Activated naive CD4-positive, alpha-beta T cell treated with anti-CD3 and anti-CD28 coated beads, Interleukin-2, amount 10 ng/mL, durations not matched to agents 7 days and 5 days (primary cell): ENCODE results near the gene HRH1.
"Not testable (repeated sequence)": the region's sequence is repeated elsewhere in the genome, so short reads cannot be mapped to it uniquely, and the experiment has no call there.

ENCODE experiments used
- CTCF ChIA-PET: fragments of 350-600 bp; sonication (Branson Sonifier 250); formaldehyde crosslinking; loops from one replicate; lab custom pipeline; 2021; ENCODE audit warnings: antibody characterized with exemption; lab: Charles Lee
- DNase-seq: peaks from one replicate; pipeline ENCODE4 v3.0.0-alpha.2; 2020
- H3K27ac Mint-ChIP-seq: one replicate; pipeline ENCODE4 v1.8.0; 2021; ENCODE audit warnings: mild to moderate bottlenecking, moderate library complexity, mixed read lengths
- H3K27me3 Mint-ChIP-seq: one replicate; pipeline ENCODE4 v1.8.0; 2021; ENCODE audit warnings: mild to moderate bottlenecking, mixed read lengths
- H3K36me3 Mint-ChIP-seq: one replicate; pipeline ENCODE4 v1.8.0; 2021; ENCODE audit warnings: mixed read lengths
- H3K4me1 Mint-ChIP-seq: one replicate; pipeline ENCODE4 v1.8.0; 2021; ENCODE audit warnings: mixed read lengths
- H3K4me3 Mint-ChIP-seq: one replicate; pipeline ENCODE4 v1.8.0; 2021; ENCODE audit warnings: mild to moderate bottlenecking, moderate library complexity, mixed read lengths
- H3K9me3 Mint-ChIP-seq: one replicate; pipeline ENCODE4 v1.8.0; 2021; ENCODE audit warnings: mixed read lengths

HRH1 gene

GRCh38 chr3:11240496-11240895, 86.2 kb downstream of the HRH1 start:
- CTCF ChIA-PET: no interaction called here

GRCh38 chr3:11244121-11244677, 89.9 kb downstream of the HRH1 start:
- H3K27me3 Mint-ChIP-seq: peaks cover 9% of the 10 kb centered on the region
- no peaks in the 10 kb centered on the region for H3K4me1 Mint-ChIP-seq
- no peak overlapping the region for H3K4me3 Mint-ChIP-seq
- H3K36me3 Mint-ChIP-seq: no peaks in the 10 kb centered on the region
- DNase-seq: no peak
- CTCF ChIA-PET: no interaction called here
- no peaks in the 10 kb centered on the region for H3K9me3 Mint-ChIP-seq
- no peak overlapping the region for H3K27ac Mint-ChIP-seq

More at GRCh38 chr3:11240496-11240895, 86.2 kb downstream of the HRH1 start:
- Mint-ChIP-seq H3K4me1 (peaks cover 5% of the 10 kb centered on the region), H3K4me3 (no peak overlapping the region), H3K36me3 (no peaks in the 10 kb centered on the region), H3K27me3 (peaks cover 15% of the 10 kb centered on the region), H3K9me3 (peaks cover 8% of the 10 kb centered on the region), H3K27ac (no peak overlapping the region)
- no peak for DNase-seq

GRCh38 chr3:11245276-11245675, 91.0 kb downstream of the HRH1 start:
- CTCF ChIA-PET: no interaction called here
- peaks cover under 1% of the 10 kb centered on the region for H3K4me1 Mint-ChIP-seq
- H3K27ac Mint-ChIP-seq: no peak overlapping the region
- no peak overlapping the region for H3K4me3 Mint-ChIP-seq
- DNase-seq: no peak
- no peaks in the 10 kb centered on the region for H3K9me3 Mint-ChIP-seq
- H3K27me3 Mint-ChIP-seq: peaks cover 9% of the 10 kb centered on the region
- no peaks in the 10 kb centered on the region for H3K36me3 Mint-ChIP-seq

DNA sequence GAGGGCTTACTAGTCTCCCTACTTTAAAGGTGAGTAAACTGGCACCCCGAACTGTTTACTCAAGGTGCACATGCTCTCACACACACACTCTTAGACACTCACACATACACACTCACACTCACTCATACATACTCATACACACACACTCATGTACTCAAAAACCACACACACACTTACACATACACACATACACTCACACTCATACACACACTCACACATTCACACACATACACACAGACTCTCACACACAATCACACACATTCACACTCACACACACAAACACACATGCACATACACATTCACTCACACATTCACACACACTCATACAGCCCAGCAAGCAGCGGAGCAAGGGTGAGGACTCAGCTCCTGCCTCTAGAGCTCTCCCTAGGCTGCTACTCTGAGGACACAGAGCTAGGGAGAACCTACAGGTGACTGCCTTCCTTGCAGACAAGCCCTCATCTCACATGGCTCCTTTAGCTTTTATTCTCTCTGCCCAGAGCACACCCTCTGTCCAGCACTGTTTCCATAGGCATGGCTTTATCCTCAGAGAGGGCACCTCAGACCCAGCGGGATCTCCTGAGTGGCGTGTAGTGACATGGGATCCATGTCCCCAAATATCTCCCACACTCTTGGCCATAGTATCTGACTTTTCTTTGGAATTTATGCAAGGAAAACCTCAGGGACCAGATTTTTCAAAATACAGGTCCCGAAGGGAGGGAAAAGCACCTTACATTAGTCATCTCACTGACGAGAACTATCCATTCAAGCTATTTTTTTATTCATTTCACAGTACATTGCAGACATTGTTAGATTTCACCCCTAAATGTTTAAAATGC, 91.8 kb downstream of the HRH1 start:
- Mint-ChIP-seq H3K9me3 (no peaks in the 10 kb centered on the region), H3K27me3 (peaks cover 9% of the 10 kb centered on the region), H3K36me3 (no peaks in the 10 kb centered on the region), H3K27ac (no peak overlapping the region), H3K4me3 (no peak overlapping the region), H3K4me1 (peaks cover 9% of the 10 kb centered on the region)
- DNase-seq: no peak
- CTCF ChIA-PET: no interaction called here

GRCh38 chr3:11246663-11246970, 92.3 kb downstream of the HRH1 start:
- DNase-seq: no peak
- Mint-ChIP-seq H3K27me3 (peaks cover 9% of the 10 kb centered on the region), H3K27ac (no peak overlapping the region), H3K36me3 (no peaks in the 10 kb centered on the region), H3K4me3 (no peak overlapping the region), H3K9me3 (no peaks in the 10 kb centered on the region), H3K4me1 (peaks cover 14% of the 10 kb centered on the region)
- CTCF ChIA-PET: interaction anchor here (1.5 kb wide), 1 partner anchor 24 kb away, joined by 3 read pairs; no protein-coding TSS in a partner anchor

- no peaks in the 10 kb centered on the region for H3K9me3 Mint-ChIP-seq
- peaks cover 9% of the 10 kb centered on the region for H3K27me3 Mint-ChIP-seq
- no peak overlapping the region for H3K27ac Mint-ChIP-seq
- H3K36me3 Mint-ChIP-seq: no peaks in the 10 kb centered on the region
- CTCF ChIA-PET: interaction anchor here (1.5 to 2.2 kb wide), 3 partner anchors 9 to 87 kb away, joined by 3 to 9 read pairs (median 4); no protein-coding TSS in a partner anchor
- H3K4me1 Mint-ChIP-seq: peaks cover 19% of the 10 kb centered on the region
- DNase-seq: no peak
- H3K4me3 Mint-ChIP-seq: no peak overlapping the region
These were observed 93.1 kb downstream of the HRH1 start for GRCh38 chr3:11247362-11247761.

DNA sequence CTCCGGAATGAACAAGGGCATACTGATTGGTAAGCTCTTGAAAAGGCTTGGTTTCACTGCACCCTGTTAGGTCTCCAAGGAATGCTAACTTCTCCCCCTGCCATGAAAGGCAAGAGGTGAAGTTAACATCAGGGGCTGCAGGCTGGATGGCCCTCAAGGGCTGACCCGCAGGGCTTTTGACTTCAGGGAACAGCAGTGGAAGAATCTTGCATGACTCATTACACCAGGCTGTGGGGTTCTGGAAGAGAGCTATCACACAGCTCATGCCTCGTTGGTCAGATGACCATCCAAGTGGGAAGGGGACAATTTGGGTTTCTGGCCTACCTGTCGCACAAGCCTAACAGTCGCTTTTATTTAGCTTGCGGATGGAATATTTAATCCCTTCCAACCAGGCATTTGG, 94.3 kb downstream of the HRH1 start:
- peaks cover under 1% of the 10 kb centered on the region for H3K27me3 Mint-ChIP-seq
- peaks cover 21% of the 10 kb centered on the region for H3K4me1 Mint-ChIP-seq
- H3K36me3 Mint-ChIP-seq: no peaks in the 10 kb centered on the region
- no peak overlapping the region for H3K4me3 Mint-ChIP-seq
- DNase-seq: no peak
- CTCF ChIA-PET: interaction anchor here (2.1 to 2.2 kb wide), 2 partner anchors 10 to 86 kb away, joined by 4 to 9 read pairs; no protein-coding TSS in a partner anchor
- H3K9me3 Mint-ChIP-seq: no peaks in the 10 kb centered on the region
- H3K27ac Mint-ChIP-seq: no peak overlapping the region

GRCh38 chr3:11250902-11251806, 96.9 kb downstream of the HRH1 start:
- peak overlapping the region; percentile 81 for H3K27ac Mint-ChIP-seq
- CTCF ChIA-PET: no interaction called here
- peaks cover 15% of the 10 kb centered on the region for H3K27me3 Mint-ChIP-seq
- no peak overlapping the region for H3K4me3 Mint-ChIP-seq
- no peaks in the 10 kb centered on the region for H3K9me3 Mint-ChIP-seq
- H3K36me3 Mint-ChIP-seq: no peaks in the 10 kb centered on the region
- no peak for DNase-seq
- H3K4me1 Mint-ChIP-seq: peaks cover 21% of the 10 kb centered on the region

- Mint-ChIP-seq H3K4me3 (no peak overlapping the region), H3K36me3 (no peaks in the 10 kb centered on the region), H3K9me3 (no peaks in the 10 kb centered on the region), H3K27me3 (peaks cover 16% of the 10 kb centered on the region), H3K4me1 (peaks cover 21% of the 10 kb centered on the region), H3K27ac (peak overlapping the region; percentile 81)
- CTCF ChIA-PET: no interaction called here
- no peak for DNase-seq
These were observed 97.5 kb downstream of the HRH1 start for GRCh38 chr3:11251807-11252176.

DNA sequence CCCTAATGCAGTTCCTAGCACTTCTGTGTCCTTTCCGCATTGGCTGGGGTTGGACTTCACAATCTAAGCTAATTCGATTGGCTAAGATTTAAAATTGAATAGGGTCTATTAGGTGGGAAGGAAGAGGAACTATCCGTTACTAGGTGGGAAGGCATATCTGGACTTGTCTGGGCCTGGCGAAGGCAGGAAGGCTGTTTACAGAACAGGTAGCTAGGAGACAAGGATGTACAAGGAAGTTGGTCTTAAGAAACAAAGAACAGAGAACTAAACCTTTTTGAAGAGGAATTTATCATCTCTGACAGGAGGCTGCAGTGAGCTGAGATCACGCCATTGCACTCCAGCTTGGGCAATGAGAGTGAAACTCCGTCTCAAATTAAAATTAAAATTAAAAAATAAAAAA, 100.6 kb downstream of the HRH1 start:
- no peak for DNase-seq
- Mint-ChIP-seq H3K4me1 (peaks cover 21% of the 10 kb centered on the region), H3K4me3 (no peak overlapping the region), H3K27me3 (peaks cover 21% of the 10 kb centered on the region), H3K27ac (no peak overlapping the region), H3K36me3 (no peaks in the 10 kb centered on the region), H3K9me3 (no peaks in the 10 kb centered on the region)
- CTCF ChIA-PET: no interaction called here

GRCh38 chr3:11255537-11255936, 101.2 kb downstream of the HRH1 start:
- H3K27ac Mint-ChIP-seq, H3K9me3 Mint-ChIP-seq: not testable (repeated sequence)

DNA sequence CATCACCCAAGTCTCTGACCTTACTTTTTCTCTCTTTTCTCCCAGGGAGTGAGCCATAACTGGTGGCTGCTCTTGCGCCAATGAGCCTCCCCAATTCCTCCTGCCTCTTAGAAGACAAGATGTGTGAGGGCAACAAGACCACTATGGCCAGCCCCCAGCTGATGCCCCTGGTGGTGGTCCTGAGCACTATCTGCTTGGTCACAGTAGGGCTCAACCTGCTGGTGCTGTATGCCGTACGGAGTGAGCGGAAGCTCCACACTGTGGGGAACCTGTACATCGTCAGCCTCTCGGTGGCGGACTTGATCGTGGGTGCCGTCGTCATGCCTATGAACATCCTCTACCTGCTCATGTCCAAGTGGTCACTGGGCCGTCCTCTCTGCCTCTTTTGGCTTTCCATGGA, 104.7 kb downstream of the HRH1 start:
- no peaks in the 10 kb centered on the region for H3K36me3 Mint-ChIP-seq
- no peak for DNase-seq
- H3K4me1 Mint-ChIP-seq: no peaks in the 10 kb centered on the region
- H3K27ac Mint-ChIP-seq: no peak overlapping the region
- H3K4me3 Mint-ChIP-seq: no peak overlapping the region
- no peaks in the 10 kb centered on the region for H3K9me3 Mint-ChIP-seq
- CTCF ChIA-PET: no interaction called here
- H3K27me3 Mint-ChIP-seq: peaks cover 27% of the 10 kb centered on the region

More at GRCh38 chr3:11255537-11255936, 101.2 kb downstream of the HRH1 start:
- H3K4me3 Mint-ChIP-seq, CTCF ChIA-PET, H3K36me3 Mint-ChIP-seq, DNase-seq: not testable (repeated sequence)
- Mint-ChIP-seq H3K4me1 (peaks cover 17% of the 10 kb centered on the region), H3K27me3 (peaks cover 24% of the 10 kb centered on the region)

DNA sequence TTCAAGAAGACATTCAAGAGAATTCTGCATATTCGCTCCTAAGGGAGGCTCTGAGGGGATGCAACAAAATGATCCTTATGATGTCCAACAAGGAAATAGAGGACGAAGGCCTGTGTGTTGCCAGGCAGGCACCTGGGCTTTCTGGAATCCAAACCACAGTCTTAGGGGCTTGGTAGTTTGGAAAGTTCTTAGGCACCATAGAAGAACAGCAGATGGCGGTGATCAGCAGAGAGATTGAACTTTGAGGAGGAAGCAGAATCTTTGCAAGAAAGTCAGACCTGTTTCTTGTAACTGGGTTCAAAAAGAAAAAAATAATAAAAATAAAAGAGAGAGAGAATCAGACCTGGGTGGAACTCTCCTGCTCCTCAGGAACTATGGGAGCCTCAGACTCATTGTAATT, 106.2 kb downstream of the HRH1 start:
- Mint-ChIP-seq H3K27me3 (peaks cover 23% of the 10 kb centered on the region), H3K36me3 (no peaks in the 10 kb centered on the region), H3K27ac (no peak overlapping the region), H3K4me1 (no peaks in the 10 kb centered on the region), H3K9me3 (no peaks in the 10 kb centered on the region), H3K4me3 (no peak overlapping the region)
- CTCF ChIA-PET: interaction anchor here (0.9 kb wide), 1 partner anchor 74 kb away, joined by 4 read pairs; no protein-coding TSS in a partner anchor
- DNase-seq: no peak

DNA sequence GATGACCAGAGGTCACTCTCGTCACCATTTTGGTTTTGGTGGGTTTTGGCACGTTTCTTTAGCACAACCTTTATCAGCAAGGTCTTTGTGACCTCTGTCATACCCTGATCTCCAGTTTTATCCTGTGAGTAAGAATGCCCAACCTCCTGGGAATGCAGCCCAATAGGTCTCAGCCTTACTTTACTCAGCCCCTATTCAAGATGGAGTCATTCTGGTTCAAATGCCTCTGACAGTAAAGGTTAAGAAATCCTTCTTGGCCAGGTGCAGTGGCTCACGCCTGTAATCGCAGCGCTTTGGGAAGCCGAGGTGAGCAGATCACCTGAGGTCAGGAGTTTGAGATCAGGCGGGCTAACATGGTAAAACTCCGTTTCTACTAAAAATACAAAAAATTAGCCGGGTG, 114.7 kb downstream of the HRH1 start:
- Mint-ChIP-seq H3K36me3 (peaks cover 5% of the 10 kb centered on the region), H3K4me3 (no peak overlapping the region), H3K9me3 (no peaks in the 10 kb centered on the region), H3K27me3 (peaks cover 12% of the 10 kb centered on the region), H3K27ac (no peak overlapping the region), H3K4me1 (peaks cover 18% of the 10 kb centered on the region)
- CTCF ChIA-PET: no interaction called here
- no peak for DNase-seq
